Measurements from ENCODE around the gene OVCH2. TPM values are rescaled to one million over a fixed set of nuclear protein-coding genes. Genes with fewer than 3 reads are reported as not detected.

OVCH2 gene
- polyA plus RNA-seq, 1 donor from 2014 or later = not detected

DNA sequence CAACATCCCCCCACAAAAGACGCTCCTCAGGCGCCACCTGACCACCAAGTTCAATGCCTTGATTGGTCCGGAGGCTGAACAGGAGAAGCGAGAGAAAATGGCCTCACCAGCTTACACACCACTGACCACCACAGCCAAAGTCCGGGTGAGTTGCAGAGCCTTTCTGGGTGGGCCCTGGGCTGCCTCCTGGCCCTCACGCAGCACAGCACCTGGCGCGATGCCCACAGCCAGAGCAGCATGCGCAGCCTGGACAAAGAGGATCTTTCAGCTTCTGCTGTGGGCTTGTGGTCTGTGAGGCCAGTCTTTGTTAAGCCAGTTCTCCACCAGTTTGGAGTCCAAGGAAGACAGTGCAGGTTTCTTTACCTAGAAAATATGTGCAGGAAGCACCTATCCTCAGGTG, 54.6 kb downstream of the OVCH2 start:
- H3K9me2 ChIP-seq (ENCODE audit: insufficient read depth, low read length) = no peaks in the 10 kb centered on the region
- no peak overlapping the region for H2AFZ ChIP-seq (ENCODE audit: low read depth, low read length)
- no peak overlapping the region for H3K27ac ChIP-seq (ENCODE audit: low read length)
- H3F3A ChIP-seq (ENCODE audit: insufficient read depth, low read length, poor library complexity, severe bottlenecking) = no peaks in the 10 kb centered on the region
- TF ChIP-seq POLR2AphosphoS5 (IDR thresholded peaks at IDR 0.05) (no peak), RAD21 (conservative IDR thresholded peaks at IDR 0.05) (no peak), SMC3 (conservative IDR thresholded peaks at IDR 0.05; ENCODE audit: poor library complexity) (no peak), TAF1 (IDR thresholded peaks at IDR 0.05; ENCODE audit: low read depth) (no peak), MXI1 (conservative IDR thresholded peaks at IDR 0.05; ENCODE audit: poor library complexity, severe bottlenecking) (no peak), EZH2 (IDR thresholded peaks at IDR 0.05; ENCODE audit: borderline replicate concordance, insufficient read depth, low read length, poor library complexity, severe bottlenecking) (no peak), EP300 (conservative IDR thresholded peaks at IDR 0.05; ENCODE audit: poor library complexity, severe bottlenecking) (no peak)
- TF ChIP-seq, protein P1, sequence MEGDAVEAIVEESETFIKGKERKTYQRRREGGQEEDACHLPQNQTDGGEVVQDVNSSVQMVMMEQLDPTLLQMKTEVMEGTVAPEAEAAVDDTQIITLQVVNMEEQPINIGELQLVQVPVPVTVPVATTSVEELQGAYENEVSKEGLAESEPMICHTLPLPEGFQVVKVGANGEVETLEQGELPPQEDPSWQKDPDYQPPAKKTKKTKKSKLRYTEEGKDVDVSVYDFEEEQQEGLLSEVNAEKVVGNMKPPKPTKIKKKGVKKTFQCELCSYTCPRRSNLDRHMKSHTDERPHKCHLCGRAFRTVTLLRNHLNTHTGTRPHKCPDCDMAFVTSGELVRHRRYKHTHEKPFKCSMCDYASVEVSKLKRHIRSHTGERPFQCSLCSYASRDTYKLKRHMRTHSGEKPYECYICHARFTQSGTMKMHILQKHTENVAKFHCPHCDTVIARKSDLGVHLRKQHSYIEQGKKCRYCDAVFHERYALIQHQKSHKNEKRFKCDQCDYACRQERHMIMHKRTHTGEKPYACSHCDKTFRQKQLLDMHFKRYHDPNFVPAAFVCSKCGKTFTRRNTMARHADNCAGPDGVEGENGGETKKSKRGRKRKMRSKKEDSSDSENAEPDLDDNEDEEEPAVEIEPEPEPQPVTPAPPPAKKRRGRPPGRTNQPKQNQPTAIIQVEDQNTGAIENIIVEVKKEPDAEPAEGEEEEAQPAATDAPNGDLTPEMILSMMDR (IDR thresholded peaks at IDR 0.05; ENCODE audit: poor library complexity, severe bottlenecking) = no peak
- TF ChIP-seq, protein P2, sequence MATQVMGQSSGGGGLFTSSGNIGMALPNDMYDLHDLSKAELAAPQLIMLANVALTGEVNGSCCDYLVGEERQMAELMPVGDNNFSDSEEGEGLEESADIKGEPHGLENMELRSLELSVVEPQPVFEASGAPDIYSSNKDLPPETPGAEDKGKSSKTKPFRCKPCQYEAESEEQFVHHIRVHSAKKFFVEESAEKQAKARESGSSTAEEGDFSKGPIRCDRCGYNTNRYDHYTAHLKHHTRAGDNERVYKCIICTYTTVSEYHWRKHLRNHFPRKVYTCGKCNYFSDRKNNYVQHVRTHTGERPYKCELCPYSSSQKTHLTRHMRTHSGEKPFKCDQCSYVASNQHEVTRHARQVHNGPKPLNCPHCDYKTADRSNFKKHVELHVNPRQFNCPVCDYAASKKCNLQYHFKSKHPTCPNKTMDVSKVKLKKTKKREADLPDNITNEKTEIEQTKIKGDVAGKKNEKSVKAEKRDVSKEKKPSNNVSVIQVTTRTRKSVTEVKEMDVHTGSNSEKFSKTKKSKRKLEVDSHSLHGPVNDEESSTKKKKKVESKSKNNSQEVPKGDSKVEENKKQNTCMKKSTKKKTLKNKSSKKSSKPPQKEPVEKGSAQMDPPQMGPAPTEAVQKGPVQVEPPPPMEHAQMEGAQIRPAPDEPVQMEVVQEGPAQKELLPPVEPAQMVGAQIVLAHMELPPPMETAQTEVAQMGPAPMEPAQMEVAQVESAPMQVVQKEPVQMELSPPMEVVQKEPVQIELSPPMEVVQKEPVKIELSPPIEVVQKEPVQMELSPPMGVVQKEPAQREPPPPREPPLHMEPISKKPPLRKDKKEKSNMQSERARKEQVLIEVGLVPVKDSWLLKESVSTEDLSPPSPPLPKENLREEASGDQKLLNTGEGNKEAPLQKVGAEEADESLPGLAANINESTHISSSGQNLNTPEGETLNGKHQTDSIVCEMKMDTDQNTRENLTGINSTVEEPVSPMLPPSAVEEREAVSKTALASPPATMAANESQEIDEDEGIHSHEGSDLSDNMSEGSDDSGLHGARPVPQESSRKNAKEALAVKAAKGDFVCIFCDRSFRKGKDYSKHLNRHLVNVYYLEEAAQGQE (IDR thresholded peaks at IDR 0.05; ENCODE audit: borderline replicate concordance) = no peak
- H3K9ac ChIP-seq (ENCODE audit: low read length) = no peak overlapping the region
- no peak overlapping the region for H3K4me3 ChIP-seq (ENCODE audit: low read length)
- no peaks in the 10 kb centered on the region for H3K36me3 ChIP-seq (ENCODE audit: insufficient read depth, low read length)
- H3K27me3 ChIP-seq (ENCODE audit: insufficient read depth, low read depth, low read length) = no peaks in the 10 kb centered on the region
- no peaks in the 10 kb centered on the region for H3K9me3 ChIP-seq (ENCODE audit: low read length)
- H3K4me2 ChIP-seq (ENCODE audit: low read length) = no peak overlapping the region
- no peaks in the 10 kb centered on the region for H3K79me2 ChIP-seq (replicated peaks; ENCODE audit: insufficient read depth, low read length)
- no peaks in the 10 kb centered on the region for H4K20me1 ChIP-seq (ENCODE audit: insufficient read depth)

DNA sequence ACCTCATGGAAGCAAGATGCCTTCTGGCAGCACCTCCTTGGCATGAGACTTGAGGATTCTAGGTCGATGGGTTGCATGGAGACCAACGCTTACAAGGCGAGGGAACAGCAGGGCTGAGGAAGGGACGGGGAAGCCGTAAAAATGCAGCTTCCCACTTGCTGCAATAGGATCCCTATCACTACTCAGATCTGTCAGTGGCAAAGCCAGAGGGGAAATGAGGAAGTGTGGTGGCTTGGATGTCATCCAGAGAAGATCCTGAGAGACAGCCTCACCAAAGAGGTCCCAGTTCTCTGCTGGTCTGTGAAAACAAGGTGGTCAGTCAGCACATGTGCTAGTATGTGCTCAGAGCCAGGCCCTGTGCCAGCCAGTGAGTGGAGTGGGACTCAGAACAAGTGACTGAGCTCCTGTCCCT, 55.1 kb downstream of the OVCH2 start:
- no peak for TF ChIP-seq POLR2AphosphoS5 (IDR thresholded peaks at IDR 0.05)
- no peak for TF ChIP-seq EZH2 (IDR thresholded peaks at IDR 0.05; ENCODE audit: borderline replicate concordance, insufficient read depth, low read length, poor library complexity, severe bottlenecking)
- no peak for TF ChIP-seq TAF1 (IDR thresholded peaks at IDR 0.05; ENCODE audit: low read depth)
- no peak for TF ChIP-seq EP300 (conservative IDR thresholded peaks at IDR 0.05; ENCODE audit: poor library complexity, severe bottlenecking)
- no peak for TF ChIP-seq SMC3 (conservative IDR thresholded peaks at IDR 0.05; ENCODE audit: poor library complexity)
- TF ChIP-seq, protein P1 (IDR thresholded peaks at IDR 0.05; ENCODE audit: poor library complexity, severe bottlenecking) = no peak
- TF ChIP-seq RAD21 (conservative IDR thresholded peaks at IDR 0.05) = no peak
- no peak for TF ChIP-seq MXI1 (conservative IDR thresholded peaks at IDR 0.05; ENCODE audit: poor library complexity, severe bottlenecking)
- TF ChIP-seq, protein P2 (IDR thresholded peaks at IDR 0.05; ENCODE audit: borderline replicate concordance) = no peak
- Histone ChIP-seq H3F3A (ENCODE audit: insufficient read depth, low read length, poor library complexity, severe bottlenecking) (no peaks in the 10 kb centered on the region), H3K27me3 (ENCODE audit: insufficient read depth, low read depth, low read length) (no peaks in the 10 kb centered on the region), H3K9ac (ENCODE audit: low read length) (no peak overlapping the region), H3K4me2 (ENCODE audit: low read length) (no peak overlapping the region), H4K20me1 (ENCODE audit: insufficient read depth) (no peaks in the 10 kb centered on the region), H2AFZ (ENCODE audit: low read depth, low read length) (no peak overlapping the region), H3K27ac (ENCODE audit: low read length) (no peak overlapping the region), H3K36me3 (ENCODE audit: insufficient read depth, low read length) (no peaks in the 10 kb centered on the region), H3K9me2 (ENCODE audit: insufficient read depth, low read length) (no peaks in the 10 kb centered on the region), H3K9me3 (ENCODE audit: low read length) (no peaks in the 10 kb centered on the region), H3K79me2 (replicated peaks; ENCODE audit: insufficient read depth, low read length) (no peaks in the 10 kb centered on the region), H3K4me3 (ENCODE audit: low read length) (no peak overlapping the region)
